SH-SY5Y (cell line): Measurements from ENCODE around the gene SMIM5.

ENCODE experiments used
- GATA2 ChIP-seq: IDR thresholded peaks from 2 replicates; pipeline ENCODE4 v1.6.1; 2011; ENCODE audit warnings: mild to moderate bottlenecking, low read depth, low read length
- GATA3 ChIP-seq: IDR thresholded peaks from 2 replicates; pipeline ENCODE4 v1.6.1; 2011; ENCODE audit warnings: low read depth, mild to moderate bottlenecking, low read length, moderate library complexity

DNA sequence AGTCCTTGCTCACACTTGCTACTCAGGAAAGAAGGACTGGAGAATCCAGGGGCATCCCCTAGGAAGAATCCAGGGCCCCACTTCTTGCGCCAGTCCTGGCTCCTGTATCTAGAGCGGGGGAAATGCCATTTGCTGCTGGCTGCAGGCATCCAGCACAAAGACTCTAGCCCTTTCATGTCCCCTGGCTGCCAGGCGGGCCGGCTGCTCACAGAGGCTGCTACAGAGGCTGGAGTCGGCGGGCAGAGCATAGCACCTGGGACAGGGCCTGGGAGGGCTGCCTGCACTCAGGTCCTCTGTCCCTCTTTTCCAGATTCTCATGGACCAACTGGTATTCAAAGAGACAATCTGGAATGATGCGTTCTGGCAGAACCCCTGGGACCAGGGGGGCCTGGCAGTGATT lies 13.8 kb downstream of the SMIM5 start:
- TF ChIP-seq GATA2 (no peak), GATA3 (no peak)
